ENCODE results near the gene BIRC7.
"Not testable (repeated sequence)": the region's sequence is repeated elsewhere in the genome, so short reads cannot be mapped to it uniquely, and the experiment has no call there.

BIRC7 gene

DNA sequence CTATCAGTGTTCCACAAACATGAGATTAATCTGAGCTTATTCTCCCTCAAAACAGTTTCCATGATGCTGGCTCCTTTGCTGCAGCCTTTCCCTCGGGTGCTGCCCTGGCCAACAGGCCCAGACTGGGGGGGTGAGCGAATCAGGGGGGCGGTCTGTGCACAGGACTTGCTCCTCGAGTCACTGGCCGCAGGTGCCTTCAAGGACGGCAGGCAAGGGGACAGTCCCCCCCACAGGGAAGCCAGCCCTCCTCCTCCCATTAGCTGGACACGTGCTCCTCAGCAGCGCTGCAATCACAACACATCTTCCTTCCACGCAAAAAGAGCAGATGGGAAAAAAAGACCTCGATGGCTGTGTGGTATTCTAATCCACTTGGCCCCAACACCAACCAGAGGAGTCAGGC, 29.8 kb upstream of the BIRC7 start:
- H3K27ac ChIP-seq, result no peak overlapping the region
- DNase-seq (ENCODE audit: low read depth, low spot score), result no peak

DNA sequence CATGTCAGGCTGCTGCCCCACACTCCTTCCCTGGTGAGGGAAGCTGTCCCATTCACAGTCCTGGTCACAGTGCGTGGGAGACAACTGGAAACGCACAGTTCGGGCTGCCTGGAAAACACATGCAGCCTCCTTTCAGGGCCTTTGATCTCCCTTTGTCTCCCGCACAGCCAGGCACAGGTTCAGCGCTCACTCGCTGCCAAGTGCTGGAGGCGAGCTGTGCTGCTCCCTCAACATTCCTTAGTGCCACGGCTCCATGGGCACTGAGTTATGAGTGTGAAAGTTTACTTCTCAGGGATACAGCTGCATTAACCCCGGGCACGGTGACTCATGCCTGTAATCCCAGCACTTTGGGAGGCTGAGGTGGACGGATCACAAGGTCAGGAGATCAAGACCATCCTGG, 28.8 kb upstream of the BIRC7 start:
- peak overlapping the region; percentile 27 for H3K27ac ChIP-seq
- no peak for DNase-seq (ENCODE audit: low read depth, low spot score)

DNA sequence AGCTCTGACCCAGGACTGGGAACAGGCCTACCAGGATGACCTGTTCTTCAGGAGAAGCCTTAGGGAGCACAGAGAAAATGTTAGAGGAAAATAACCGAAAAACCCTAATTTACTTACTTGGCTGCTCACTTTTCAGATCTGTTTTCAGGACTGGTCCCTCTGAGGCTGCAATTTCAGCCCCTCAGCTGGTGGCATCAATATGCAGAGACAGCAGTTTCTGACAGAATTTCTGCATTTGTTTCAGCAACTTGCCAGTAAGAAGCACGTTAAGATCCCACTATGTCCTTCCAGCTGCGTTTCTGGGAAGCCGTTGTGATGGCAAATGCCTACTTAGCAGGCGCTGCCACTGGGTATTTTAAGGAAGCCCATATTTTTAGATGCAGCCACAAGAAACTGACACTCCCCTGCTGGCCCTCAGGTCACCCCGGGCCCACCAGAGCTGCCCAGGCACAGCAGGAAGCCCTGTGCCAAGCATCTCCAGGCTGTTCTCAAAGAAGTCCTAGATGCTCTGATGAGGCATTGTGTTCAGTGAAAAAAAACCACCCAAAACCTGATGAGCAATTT, 27.3 kb upstream of the BIRC7 start:
- no peak overlapping the region for H3K27ac ChIP-seq
- DNase-seq (ENCODE audit: low read depth, low spot score), result no peak

DNA sequence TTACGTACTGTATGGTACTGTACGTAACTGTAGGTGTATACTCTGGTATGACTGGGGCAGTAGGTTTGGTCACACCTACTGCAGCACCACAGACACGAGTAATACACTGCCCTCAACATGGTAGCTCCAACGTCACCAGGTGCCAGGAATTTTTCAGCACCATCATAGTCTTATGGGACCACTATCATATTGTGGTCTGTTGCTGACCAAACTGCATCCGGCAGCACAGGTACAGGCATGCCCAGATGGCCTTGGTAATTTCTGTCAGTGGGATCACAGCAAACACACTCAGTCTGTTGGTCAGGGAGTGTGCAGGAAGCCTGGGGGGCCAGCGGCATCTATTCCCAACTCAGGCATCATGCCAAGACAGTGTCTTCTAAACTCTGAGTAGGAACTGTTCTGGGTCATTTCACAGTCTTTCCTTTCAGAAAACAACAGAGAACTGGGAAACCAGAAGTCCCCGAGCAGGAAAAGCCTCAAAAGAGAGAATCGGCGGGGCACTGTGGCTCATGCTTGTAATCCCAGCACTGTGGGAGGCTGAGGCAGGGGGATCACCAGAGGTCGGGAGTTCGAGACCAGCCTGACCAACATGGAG, 25.6 kb upstream of the BIRC7 start:
- H3K27ac ChIP-seq, result peak overlapping the region; percentile 25
- DNase-seq (ENCODE audit: low read depth, low spot score), result no peak

DNA sequence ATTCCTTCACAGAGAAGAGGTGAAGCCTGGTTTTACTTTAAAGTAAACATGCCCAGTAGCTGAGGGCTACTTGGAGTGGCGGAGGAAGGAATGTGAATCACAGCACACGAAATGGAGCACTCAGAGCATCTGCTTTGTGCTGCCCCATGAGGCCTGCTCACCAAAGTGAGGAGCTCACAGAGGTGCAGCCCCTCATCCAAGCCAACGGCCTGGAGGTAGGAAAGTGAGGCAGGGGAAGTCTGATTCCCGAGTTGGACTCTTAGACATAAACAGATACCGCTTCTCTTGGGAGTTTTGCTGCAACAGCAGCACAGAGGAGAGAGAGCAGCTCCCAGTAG, 23.3 kb upstream of the BIRC7 start:
- no peak overlapping the region for H3K27ac ChIP-seq

DNA sequence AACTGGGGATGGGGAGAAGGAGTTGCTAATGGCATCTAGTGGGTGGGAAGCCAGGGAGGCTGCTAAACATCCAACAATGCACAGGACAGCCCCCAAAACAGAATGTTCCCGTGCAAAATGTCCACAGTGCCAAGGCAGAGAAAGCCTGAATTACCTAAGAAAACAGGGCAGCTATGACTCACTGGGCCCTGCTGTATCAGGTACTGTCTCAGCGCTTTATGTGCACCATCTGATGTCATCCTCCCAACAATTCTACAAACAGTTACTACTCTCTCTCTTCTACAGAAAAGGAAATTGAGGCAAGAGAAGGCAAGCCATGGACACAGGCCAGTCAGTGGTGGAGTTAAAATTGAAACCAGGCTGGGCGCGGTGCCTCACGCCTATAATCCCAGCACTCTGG, 22.9 kb upstream of the BIRC7 start:
- peak overlapping the region; percentile 27 for H3K27ac ChIP-seq
- DNase-seq (ENCODE audit: low read depth, low spot score), result no peak

More for the DNA sequence above, 23.3 kb upstream of the BIRC7 start:
- DNase-seq (ENCODE audit: low read depth, low spot score), result no peak

DNA sequence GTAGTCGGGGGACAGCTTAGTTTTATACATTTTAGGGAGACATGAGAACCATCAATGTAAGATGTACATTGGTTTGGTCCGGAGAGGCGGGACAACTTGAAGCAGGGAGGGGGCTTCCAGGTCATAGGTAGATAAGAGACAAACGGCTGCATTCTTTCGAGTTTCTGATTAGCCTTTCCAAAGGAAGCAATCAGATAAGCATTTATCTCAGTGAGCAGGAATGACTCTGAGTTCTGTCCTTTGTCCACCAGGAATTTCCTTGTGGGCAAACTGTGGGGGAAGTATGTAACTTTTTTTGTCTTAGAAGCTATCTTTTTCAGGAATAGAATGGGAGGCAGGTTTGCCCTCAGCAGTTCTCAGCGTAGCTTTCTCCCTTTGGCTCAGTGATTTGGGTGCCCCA, 21.2 kb upstream of the BIRC7 start:
- no peak overlapping the region for H3K27ac ChIP-seq
- DNase-seq (ENCODE audit: low read depth, low spot score), result no peak

DNA sequence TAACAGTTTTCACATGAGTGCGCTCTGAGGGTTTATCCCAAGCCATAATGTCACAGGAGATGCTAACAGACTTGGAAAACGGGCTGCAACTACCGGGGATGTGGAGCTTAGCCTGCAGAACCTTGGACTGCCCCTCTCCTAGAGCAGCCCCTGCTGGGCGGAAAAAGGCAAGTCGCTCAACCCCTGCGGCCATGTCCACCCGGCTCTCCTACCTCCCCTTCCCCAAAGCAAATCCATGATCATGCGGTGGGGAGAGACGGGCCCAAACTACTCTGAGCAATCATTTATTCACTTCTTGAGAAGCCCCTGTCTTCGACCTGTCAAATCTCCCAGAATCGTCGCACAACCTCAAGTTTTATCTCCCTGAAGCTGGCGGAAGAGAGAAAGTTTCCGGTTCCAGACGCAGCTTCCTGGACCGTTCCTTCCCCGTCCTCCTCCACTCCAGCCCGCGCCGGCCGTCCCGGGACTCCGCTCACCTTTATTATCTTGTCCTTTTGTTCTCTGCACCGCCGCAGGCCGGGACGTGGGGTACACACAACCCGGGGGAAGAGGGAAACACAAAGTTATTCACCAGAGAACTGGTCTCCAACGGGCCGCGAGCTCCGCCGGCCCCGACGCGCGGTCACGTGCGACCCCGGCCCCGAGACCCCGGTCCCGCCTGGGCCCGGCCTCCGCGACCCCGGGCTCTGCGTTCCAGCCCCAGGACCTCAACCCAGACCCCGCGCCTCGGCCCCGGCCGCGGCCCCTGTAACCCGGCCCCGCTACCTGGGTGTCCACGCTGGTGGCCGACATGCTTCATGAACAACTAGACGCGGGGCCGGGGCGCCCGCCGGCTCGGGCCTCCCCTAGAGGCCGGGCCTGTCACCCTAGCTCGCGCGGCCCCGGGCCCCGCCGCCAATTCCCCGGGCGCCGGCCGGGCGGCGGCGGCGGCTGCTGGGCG, 20.3 kb upstream of the BIRC7 start:
- no peak for DNase-seq (ENCODE audit: low read depth, low spot score)

DNA sequence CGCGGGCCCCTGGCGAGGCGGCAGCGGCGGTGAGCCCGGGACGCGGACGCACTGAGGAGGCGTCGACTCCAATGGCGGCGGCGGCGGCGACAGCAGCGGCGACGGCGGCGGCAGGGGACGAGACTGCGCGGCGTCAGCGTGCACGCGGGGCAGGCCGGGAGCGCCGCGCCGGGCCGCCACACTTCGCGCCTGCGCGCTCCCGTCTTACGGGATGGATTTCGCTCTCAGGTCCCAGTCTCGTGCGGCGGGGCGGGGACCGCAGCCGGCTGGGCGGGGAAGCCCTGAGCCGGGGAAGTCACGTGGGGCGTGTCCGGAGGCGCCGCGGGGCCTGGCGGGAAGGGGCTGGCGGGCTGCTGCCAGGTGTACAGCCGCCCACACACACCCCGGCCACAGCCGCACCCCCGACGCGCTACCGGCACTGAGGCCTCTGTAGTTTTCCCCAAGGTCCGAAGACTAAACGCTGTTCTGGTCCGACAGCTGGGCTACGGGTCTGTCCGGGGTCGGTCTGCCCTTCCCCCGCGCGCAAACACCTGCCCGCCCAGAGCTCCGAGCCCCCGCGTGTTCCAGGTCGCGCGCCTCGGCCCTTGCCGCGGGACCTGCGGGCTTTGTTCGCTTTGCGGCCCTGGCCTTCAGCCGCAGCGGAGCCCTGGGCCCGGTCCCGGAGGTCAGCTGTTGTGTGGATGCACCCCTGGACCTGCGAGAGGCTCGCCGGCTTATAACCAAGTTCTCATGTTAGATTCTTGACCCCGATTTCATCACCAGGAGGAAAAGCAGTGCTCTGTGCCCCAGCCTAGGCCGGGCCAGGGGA, 19.5 kb upstream of the BIRC7 start, which contains the start of gene YTHDF1:
Gene YTHDF1 (minus strand): TSS at position 91 of the 808 bp plus-strand sequence. CDS start 239 bp downstream, outside the sequence.
- DNase-seq (ENCODE audit: low read depth, low spot score), result peak; percentile 60
- peak within 1 kb of the TSS; percentile 66 for H3K27ac ChIP-seq

More for the DNA sequence above, 20.3 kb upstream of the BIRC7 start:
- peak overlapping the region; percentile 66 for H3K27ac ChIP-seq

DNA sequence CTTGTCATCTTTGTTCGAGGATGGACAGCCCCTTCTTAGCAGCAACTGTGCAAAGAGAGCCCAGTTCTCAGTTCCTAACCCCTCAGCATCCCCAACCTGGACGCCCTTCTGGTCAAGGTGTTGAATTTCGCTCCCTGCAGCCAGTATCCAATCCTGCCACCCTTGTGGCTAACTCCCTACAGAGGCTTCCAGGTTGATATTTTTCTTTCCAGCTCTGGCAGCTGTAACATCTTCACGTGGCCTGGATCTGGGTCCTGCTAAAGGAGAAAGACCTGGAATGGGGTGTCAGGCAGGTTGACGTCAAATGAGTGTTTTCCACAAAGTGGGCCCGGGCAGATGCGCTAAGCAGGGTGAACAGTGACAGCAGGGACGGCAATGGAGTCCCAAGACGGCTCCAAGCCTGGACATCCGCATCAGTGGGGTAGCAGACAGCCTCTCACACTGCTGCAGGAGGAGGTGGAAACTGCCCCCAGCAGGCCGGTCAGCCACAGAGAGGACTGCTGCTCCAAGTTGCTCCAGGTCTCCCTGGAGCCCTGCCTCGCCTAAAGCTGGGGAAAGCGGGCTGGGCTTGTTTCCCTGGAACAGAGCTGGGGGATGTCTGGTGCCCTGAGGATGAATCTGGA, 18.7 kb upstream of the BIRC7 start:
- peak overlapping the region; percentile 66 for H3K27ac ChIP-seq

DNA sequence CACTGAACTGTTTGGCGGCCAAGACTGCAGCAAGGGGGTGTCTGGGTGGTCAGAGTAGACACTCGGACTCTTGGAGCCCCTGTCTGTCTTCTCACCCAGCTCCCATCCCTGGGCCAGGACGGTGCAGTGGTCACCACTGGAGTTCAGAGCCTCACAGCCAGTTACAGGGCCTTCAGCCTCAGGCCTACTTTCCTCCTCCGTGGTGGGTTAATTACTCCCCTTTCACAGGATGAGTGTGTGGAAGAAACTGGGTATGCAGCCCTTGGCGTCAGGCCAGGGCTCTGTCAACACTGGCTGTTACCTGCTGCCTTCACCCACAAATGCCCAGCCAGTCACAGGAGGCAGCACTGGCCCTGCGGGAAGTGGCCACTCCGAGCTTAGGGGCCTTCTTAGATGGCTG, 18.0 kb upstream of the BIRC7 start:
- H3K27ac ChIP-seq, result no peak overlapping the region
- DNase-seq (ENCODE audit: low read depth, low spot score), result no peak

More for the DNA sequence above, 18.7 kb upstream of the BIRC7 start:
- no peak for DNase-seq (ENCODE audit: low read depth, low spot score)

DNA sequence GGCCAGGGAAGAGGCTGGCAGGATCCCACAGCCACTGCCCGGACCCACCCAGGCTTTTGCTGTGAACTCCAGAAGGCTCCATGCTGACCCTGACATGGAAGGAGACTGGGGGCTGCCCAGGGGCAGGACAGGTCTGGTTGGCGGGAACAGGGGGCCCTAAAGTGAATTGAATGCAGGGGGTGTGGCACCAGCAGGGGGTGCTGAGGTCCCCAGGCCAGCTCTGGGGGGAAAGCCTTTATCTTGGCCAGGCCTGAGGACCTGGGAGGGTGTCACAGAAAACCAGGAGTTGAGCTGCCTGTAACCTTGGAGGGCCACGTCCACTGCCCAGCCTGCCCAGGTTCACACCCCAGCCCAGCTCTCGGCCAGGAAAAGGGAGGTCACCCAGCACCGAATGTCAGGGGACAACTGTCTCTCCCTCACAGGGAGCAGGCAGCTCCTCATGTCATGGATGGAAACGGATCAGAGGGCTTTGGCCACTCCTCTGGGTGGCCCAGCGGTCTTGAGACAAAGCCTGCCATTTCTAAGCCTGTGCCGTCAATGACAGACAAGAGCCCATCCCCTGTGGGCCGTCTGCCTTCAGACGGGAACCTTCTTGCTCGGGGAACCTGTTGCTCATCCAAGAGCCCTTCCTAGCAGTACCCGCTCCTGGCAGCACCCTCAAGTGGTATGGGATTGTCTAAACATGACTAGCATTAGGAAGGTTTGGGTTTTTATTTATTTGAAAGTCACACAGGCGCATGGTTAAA, 16.8 kb upstream of the BIRC7 start:
- no peak overlapping the region for H3K27ac ChIP-seq
- DNase-seq (ENCODE audit: low read depth, low spot score), result no peak

DNA sequence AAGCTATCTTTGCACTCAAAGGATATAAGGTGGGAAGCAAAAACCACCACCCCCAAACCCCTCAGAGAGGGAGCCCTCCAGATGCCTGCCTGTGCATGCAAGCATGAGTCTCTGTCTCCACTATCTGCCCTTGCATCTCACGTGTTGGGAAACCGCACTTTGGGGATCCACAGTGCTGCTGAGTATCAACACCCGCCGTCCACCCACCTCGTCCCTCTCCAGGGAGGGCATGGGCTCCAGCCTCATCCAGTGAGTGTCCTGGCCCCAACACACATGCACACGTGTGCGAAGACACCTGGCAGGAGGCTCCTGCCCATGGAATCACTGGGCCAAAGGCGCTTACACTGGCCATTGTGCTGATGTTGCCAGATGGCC, 16.3 kb upstream of the BIRC7 start:
- no peak overlapping the region for H3K27ac ChIP-seq
- no peak for DNase-seq (ENCODE audit: low read depth, low spot score)

DNA sequence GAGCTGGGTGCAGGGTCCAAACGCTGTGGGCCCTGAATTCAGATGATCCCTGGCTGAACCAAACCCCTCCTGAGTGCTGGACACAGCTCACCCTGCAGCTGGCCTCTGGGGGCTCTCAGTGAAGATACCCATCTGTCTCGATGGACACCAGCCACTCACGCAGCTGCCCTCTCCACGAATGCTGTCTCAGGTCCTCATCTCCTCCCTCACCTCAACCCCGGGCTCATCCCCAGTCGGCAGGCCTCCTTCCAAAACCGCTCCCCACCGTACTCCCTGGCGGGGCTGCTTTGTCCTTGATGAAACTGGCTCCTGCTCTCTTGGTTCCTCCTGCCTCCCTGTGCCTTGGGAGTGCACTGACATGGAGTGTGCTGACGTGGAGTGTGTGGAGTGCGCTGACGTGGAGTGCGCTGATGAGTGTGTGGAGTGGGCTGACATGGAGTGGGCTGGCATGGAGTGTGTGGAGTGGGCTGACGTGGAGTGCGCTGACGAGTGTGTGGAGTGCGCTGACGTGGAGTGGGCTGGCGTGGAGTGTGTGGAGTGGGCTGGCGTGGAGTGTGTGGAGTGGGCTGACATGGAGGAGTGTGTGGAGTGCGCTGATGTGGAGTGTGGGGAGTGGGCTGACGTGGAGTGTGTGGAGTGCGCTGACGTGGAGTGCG, 15.7 kb upstream of the BIRC7 start:
- no peak for DNase-seq (ENCODE audit: low read depth, low spot score)
- H3K27ac ChIP-seq, result no peak overlapping the region

DNA sequence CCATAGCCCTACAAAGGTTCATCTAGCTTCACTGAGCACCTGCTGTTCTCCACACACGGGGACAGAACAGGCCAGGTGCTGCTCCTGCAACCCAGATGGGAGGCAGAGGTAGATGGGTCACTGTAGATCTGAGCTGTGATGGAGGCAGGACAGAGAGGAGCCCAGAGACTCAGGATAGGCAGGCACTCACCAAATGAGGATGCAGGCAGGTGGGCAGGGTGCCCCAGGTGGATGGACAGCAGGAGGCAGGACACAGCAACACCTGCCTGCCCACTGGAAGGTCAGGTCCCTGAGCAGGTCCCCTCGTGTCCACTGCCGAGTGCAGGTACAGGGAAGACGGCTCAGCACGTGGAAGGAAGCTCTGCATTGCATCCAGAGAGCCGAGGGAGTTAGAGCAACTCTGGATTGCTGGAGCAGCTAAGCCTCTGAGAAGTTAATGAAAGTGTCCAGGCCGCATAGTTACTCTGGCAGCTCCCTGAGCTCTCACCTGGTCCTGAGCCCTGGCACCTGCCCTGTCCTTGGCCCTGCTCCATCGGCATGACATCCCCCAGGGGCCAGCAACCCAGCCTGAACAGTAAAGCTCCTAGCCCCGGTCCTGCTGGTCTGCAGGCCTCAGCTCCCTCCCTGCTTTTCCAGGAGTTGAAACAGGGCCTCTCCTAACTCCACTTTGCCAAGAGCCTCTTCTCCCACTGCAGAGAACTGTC, 14.9 kb upstream of the BIRC7 start:
- no peak overlapping the region for H3K27ac ChIP-seq
- DNase-seq (ENCODE audit: low read depth, low spot score), result no peak

DNA sequence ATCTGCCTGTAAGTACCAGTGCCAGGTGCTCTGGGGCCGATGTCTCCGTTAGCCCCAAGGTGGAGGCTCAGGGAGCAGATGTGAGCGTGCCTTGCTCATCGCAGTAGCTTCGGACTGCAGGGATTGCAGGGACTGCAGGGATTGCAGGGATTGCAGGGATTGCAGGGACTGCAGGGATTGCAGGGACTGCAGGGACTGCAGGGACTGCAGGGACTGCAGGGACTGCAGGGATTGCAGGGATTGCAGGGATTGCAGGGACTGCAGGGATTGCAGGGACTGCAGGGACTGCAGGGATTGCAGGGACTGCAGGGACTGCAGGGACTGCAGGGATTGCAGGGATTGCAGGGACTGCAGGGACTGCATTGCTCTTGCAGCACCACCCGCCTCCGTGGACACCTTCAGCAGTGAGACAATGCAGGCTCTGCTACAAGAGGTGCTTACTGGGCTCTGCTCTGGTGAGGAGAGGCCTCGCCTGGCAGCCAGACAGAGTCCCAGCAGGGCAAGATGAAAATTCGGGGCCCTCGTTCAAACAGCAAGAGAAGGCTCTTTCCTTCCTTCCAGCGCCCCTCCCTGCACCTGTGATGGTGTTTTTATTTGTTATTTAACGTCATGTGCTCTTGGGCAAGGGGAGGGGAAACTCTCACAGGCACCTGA, 14.2 kb upstream of the BIRC7 start:
- not testable (repeated sequence) for H3K27ac ChIP-seq; DNase-seq (ENCODE audit: low read depth, low spot score)

DNA sequence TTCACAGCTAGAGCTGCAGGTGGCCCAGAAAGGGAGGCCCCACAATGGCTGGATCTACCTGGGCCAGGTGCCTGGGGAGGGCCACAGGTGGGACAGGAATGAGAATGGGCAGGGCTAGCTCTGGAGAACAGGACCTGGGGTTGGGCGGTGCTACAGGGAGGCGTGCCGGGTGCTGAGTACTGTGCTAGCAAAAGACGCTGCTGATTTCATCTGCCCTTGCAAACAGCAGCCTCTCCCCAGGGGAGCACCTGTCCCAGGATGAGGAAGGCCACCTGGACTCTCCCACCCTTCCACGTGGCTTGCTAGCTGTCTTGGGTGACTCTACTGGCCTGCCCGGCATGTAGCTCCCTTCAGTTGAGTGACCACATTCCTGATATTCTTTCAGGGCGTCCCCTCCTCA, 13.2 kb upstream of the BIRC7 start:
- H3K27ac ChIP-seq, result no peak overlapping the region
- no peak for DNase-seq (ENCODE audit: low read depth, low spot score)
